ENCODE data around the gene RAB3IL1. TPM values are rescaled to one million over a fixed set of nuclear protein-coding genes. Genes with fewer than 3 reads are reported as not detected.
"Not testable (repeated sequence)": the region's sequence is repeated elsewhere in the genome, so short reads cannot be mapped to it uniquely, and the experiment has no call there.

Gene RAB3IL1
- total RNA-seq, 1 experiment from 2014 or later, result 18.1 TPM

- RAD21 ChIA-PET (ENCODE audit: low non-redundant PET in 1 of 2, low total read pairs in 2 of 2, uncharacterized antibody in 2 of 2, unreplicated experiment in 2 of 2); H3K36me3 ChIP-seq (ENCODE audit: control insufficient read depth in 1 of 2, insufficient read depth in 2 of 2, low read length in 2 of 2); H3K27ac ChIP-seq (ENCODE audit: low read depth, low read length): not testable (repeated sequence)
Measured at GRCh38 chr11:61953632-61954031, 36.3 kb upstream of the RAB3IL1 start.

GRCh38 chr11:61952882-61953281 is 35.5 kb upstream of the RAB3IL1 start:
- H3K4me1 ChIP-seq (ENCODE audit: control insufficient read depth in 1 of 2, insufficient read depth in 2 of 2, low read length in 2 of 2), result peaks cover 2 to 4% of the 10 kb centered on the region in 2 experiments; a peak in 2 of 4 replicates
- H4K20me1 ChIP-seq (ENCODE audit: insufficient read depth), result no peaks in the 10 kb centered on the region
- no peaks in the 10 kb centered on the region for H3K27me3 ChIP-seq (ENCODE audit: insufficient read depth, low read length)
- H3K27ac ChIP-seq (ENCODE audit: low read depth, low read length), result no peak overlapping the region
- ATAC-seq (no peak), DNase-seq (ENCODE audit: low read depth, low spot score) (no peak)
- BruUV-seq (replicated peaks), result no TSS peak
- no peak overlapping the region for H2AFZ ChIP-seq (ENCODE audit: low read depth, low read length, poor library complexity, severe bottlenecking)
- no peaks in the 10 kb centered on the region for H3K79me2 ChIP-seq (ENCODE audit: insufficient read depth, low read length)
- POLR2A ChIA-PET, result interaction anchor here (1.3 to 1.7 kb wide), 2 partner anchors 15 to 18 kb away, joined by 3 to 7 read pairs; no protein-coding TSS in a partner anchor
- RAD21 ChIA-PET (ENCODE audit: low non-redundant PET in 1 of 2, low total read pairs in 2 of 2, uncharacterized antibody in 2 of 2, unreplicated experiment in 2 of 2), result no interaction called here
- H3K9ac ChIP-seq (ENCODE audit: low read length), result no peak overlapping the region
- H3K9me2 ChIP-seq (ENCODE audit: insufficient read depth), result no peaks in the 10 kb centered on the region
- intact Hi-C loops (cut with micrococcal nuclease), result no loop called here
- H3K36me3 ChIP-seq (ENCODE audit: control insufficient read depth in 1 of 2, insufficient read depth in 2 of 2, low read length in 2 of 2), result no peaks in the 10 kb centered on the region
- no peaks in the 10 kb centered on the region for H3K9me3 ChIP-seq (ENCODE audit: control insufficient read depth in 1 of 2, insufficient read depth in 1 of 2, low read depth in 1 of 2, low read length in 2 of 2)
- CTCF ChIA-PET, result interaction anchor here (2.3 kb wide), 1 partner anchor 156 kb away, joined by 6 read pairs; no protein-coding TSS in a partner anchor
- H3K4me2 ChIP-seq (ENCODE audit: low read length), result no peak overlapping the region
- H3K4me3 ChIP-seq (replicated peaks in 1 of 2; ENCODE audit: low read depth in 1 of 2, low read length in 2 of 2), result no peak overlapping the region
- TF ChIP-seq FOSL1 (IDR thresholded peaks at IDR 0.05; ENCODE audit: low read depth) (no peak), ZNF274 (IDR thresholded peaks at IDR 0.05; ENCODE audit: low read depth, low read length) (no peak), EGR1 (IDR thresholded peaks at IDR 0.05; ENCODE audit: low read depth) (no peak), ZBTB33 (IDR thresholded peaks at IDR 0.05; ENCODE audit: extremely low read depth, insufficient replicate concordance, low read length) (no peak), ELF1 (IDR thresholded peaks at IDR 0.05; ENCODE audit: borderline replicate concordance, low read depth) (no peak), REST (IDR thresholded peaks at IDR 0.05; ENCODE audit: low read depth) (no peak), SIN3A (IDR thresholded peaks at IDR 0.05; ENCODE audit: low read depth) (no peak), SRF (IDR thresholded peaks at IDR 0.05; ENCODE audit: low read depth) (no peak), RAD21 (IDR thresholded peaks at IDR 0.05; ENCODE audit: low read depth) (no peak), SP1 (IDR thresholded peaks at IDR 0.05; ENCODE audit: low read depth) (no peak), ATF3 (IDR thresholded peaks at IDR 0.05) (no peak), EZH2 (IDR thresholded peaks at IDR 0.05) (no peak)

More at GRCh38 chr11:61953632-61954031, 36.3 kb upstream of the RAB3IL1 start:
- H3K4me1 ChIP-seq (ENCODE audit: control insufficient read depth in 1 of 2, insufficient read depth in 2 of 2, low read length in 2 of 2); H3K9ac ChIP-seq (ENCODE audit: low read length); BruUV-seq (replicated peaks); intact Hi-C loops (cut with micrococcal nuclease); H3K4me3 ChIP-seq (replicated peaks in 1 of 2; ENCODE audit: low read depth in 1 of 2, low read length in 2 of 2); ATAC-seq; H4K20me1 ChIP-seq (ENCODE audit: insufficient read depth); H3K9me2 ChIP-seq (ENCODE audit: insufficient read depth); H3K27me3 ChIP-seq (ENCODE audit: insufficient read depth, low read length); H3K4me2 ChIP-seq (ENCODE audit: low read length); H2AFZ ChIP-seq (ENCODE audit: low read depth, low read length, poor library complexity, severe bottlenecking); DNase-seq (ENCODE audit: low read depth, low spot score); H3K9me3 ChIP-seq (ENCODE audit: control insufficient read depth in 1 of 2, insufficient read depth in 1 of 2, low read depth in 1 of 2, low read length in 2 of 2); H3K79me2 ChIP-seq (ENCODE audit: insufficient read depth, low read length): not testable (repeated sequence)
- POLR2A ChIA-PET, result interaction anchor here (1.7 kb wide), 1 partner anchor 15 kb away, joined by 7 read pairs; no protein-coding TSS in a partner anchor
- CTCF ChIA-PET, result interaction anchor here (2.3 kb wide), 1 partner anchor 156 kb away, joined by 6 read pairs; no protein-coding TSS in a partner anchor

Measured in HCT116 (cell line).